HepG2 (cell line): Measurements from ENCODE around the gene PFDN1. TPM values are rescaled to one million over a fixed set of nuclear protein-coding genes. Genes with fewer than 3 reads are reported as not detected.

Experiments used
- AGO2 ChIP-seq: fragments of 200-400 bp; formaldehyde crosslinking; optimal IDR thresholded peaks from 2 replicates; pipeline ENCODE3; 2017; ENCODE audit warnings: mild to moderate bottlenecking, low read depth, low read length, moderate library complexity
- CBX2 ChIP-seq, 2 experiments: fragments of 200-600 bp in 1 of 2; sonication (generic); formaldehyde crosslinking in 1 of 2; IDR thresholded peaks; 2 replicates each; pipeline versions ENCODE4 v1.7.0 to v1.8.1; 2018 to 2022; ENCODE audit warnings: low read depth in 2 of 2, low read length in 1 of 2, mild to moderate bottlenecking in 1 of 2, missing genetic modification reagents in 1 of 2
- DNMT1 ChIP-seq: sonication (generic); formaldehyde crosslinking; IDR thresholded peaks from 2 replicates; pipeline ENCODE4 v1.5.1; 2020; ENCODE audit warnings: mild to moderate bottlenecking, missing genetic modification reagents
- ELF1 ChIP-seq: sonication (generic); formaldehyde crosslinking; IDR thresholded peaks from 2 replicates; pipeline ENCODE4 v1.4.0; 2020; ENCODE audit warnings: missing genetic modification reagents
- FOXM1 ChIP-seq: sonication (generic); formaldehyde crosslinking; IDR thresholded peaks from 2 replicates; pipeline ENCODE4 v1.5.0; 2020; ENCODE audit warnings: missing genetic modification reagents
- GTF3A ChIP-seq: sonication (generic); formaldehyde crosslinking; conservative IDR thresholded peaks from 2 replicates; pipeline ENCODE4 v1.4.0; 2020; ENCODE audit warnings: mild to moderate bottlenecking, missing genetic modification reagents
- ISX ChIP-seq: sonication (generic); formaldehyde crosslinking; conservative IDR thresholded peaks from 2 replicates; pipeline ENCODE4 v1.5.0; 2020; ENCODE audit warnings: missing genetic modification reagents
- KAT2B ChIP-seq: fragments of 150-350 bp; IDR thresholded peaks from 2 replicates; pipeline ENCODE4 v1.6.1; 2014; ENCODE audit warnings: low read depth, low read length, borderline replicate concordance
- MED8 ChIP-seq: sonication (generic); formaldehyde crosslinking; IDR thresholded peaks from 2 replicates; pipeline ENCODE4 v1.8.1; 2023; ENCODE audit warnings: mild to moderate bottlenecking, missing genetic modification reagents; ENCODE audit not compliant: insufficient replicate concordance
- NCOA1 ChIP-seq: sonication (generic); formaldehyde crosslinking; IDR thresholded peaks from 2 replicates; pipeline ENCODE4 v1.9.0; 2021; ENCODE audit warnings: missing genetic modification reagents
- NR3C1 ChIP-seq: sonication (generic); formaldehyde crosslinking; IDR thresholded peaks from 2 replicates; pipeline ENCODE4 v1.4.0; 2020; ENCODE audit warnings: missing genetic modification reagents
- PPARG ChIP-seq: conservative IDR thresholded peaks from 2 replicates; pipeline ENCODE4 v1.6.1; 2016; ENCODE audit warnings: missing biosample characterization, missing genetic modification reagents
- SALL2 ChIP-seq: sonication (generic); formaldehyde crosslinking; IDR thresholded peaks from 2 replicates; pipeline ENCODE4 v1.8.1; 2023; ENCODE audit warnings: mild to moderate bottlenecking, missing genetic modification reagents, inconsistent platforms
- STAG1 ChIP-seq: sonication (generic); formaldehyde crosslinking; IDR thresholded peaks from 2 replicates; pipeline ENCODE4 v1.4.0; 2020; ENCODE audit warnings: missing genetic modification reagents
- TAF15 ChIP-seq: fragments of 200-400 bp; formaldehyde crosslinking; IDR thresholded peaks from one replicate; pipeline ENCODE4 v1.6.1; 2018; ENCODE audit warnings: mild to moderate bottlenecking, low read depth, low read length; ENCODE audit not compliant: poor library complexity, severe bottlenecking
- TP53 ChIP-seq: sonication (generic); formaldehyde crosslinking; conservative IDR thresholded peaks from 2 replicates; pipeline ENCODE4 v1.4.0; 2020; ENCODE audit warnings: missing genetic modification reagents
- ZBTB7A ChIP-seq: sonication (generic); formaldehyde crosslinking; IDR thresholded peaks from 2 replicates; pipeline ENCODE4 v1.8.0; 2022; ENCODE audit warnings: mild to moderate bottlenecking, missing genetic modification reagents
- ZC3H4 ChIP-seq: sonication (generic); formaldehyde crosslinking; IDR thresholded peaks from 2 replicates; pipeline ENCODE4 v1.4.0; 2020; ENCODE audit warnings: missing genetic modification reagents, borderline replicate concordance
- ZNF235 ChIP-seq: sonication (generic); formaldehyde crosslinking; IDR thresholded peaks from 2 replicates; pipeline ENCODE4 v1.8.1; 2023; ENCODE audit warnings: mild to moderate bottlenecking, missing genetic modification reagents, borderline replicate concordance
- ZNF431 ChIP-seq: sonication (generic); formaldehyde crosslinking; IDR thresholded peaks from 2 replicates; pipeline ENCODE4 v1.9.0; 2022; ENCODE audit warnings: missing genetic modification reagents, low read depth, mild to moderate bottlenecking, borderline replicate concordance
- ZNF484 ChIP-seq: sonication (generic); formaldehyde crosslinking; IDR thresholded peaks from 2 replicates; pipeline ENCODE4 v1.5.1; 2020; ENCODE audit warnings: mild to moderate bottlenecking, low read depth, missing genetic modification reagents, borderline replicate concordance
- ZNF570 ChIP-seq: sonication (generic); formaldehyde crosslinking; IDR thresholded peaks from 2 replicates; pipeline ENCODE4 v1.4.0; 2020; ENCODE audit warnings: mild to moderate bottlenecking, missing genetic modification reagents, borderline replicate concordance
- polyA plus RNA-seq, 8 experiments: library from polyadenylated mRNA; depleted of rRNA in 3 of 8; stranded (reverse) in 7 of 8; unstranded in 1 of 8; fragments of >200 nt; fragmentation: Illumina TruSeq in 4 of 8; extraction: Trizol in 4 of 8; gene quantifications; 2 replicates each; pipeline versions ENCODE4 v1.2.1 to v1.2.3, GENCODE V29; 2011 to 2016; ENCODE audit warnings: low read depth in 4 of 8, missing spikeins in 1 of 8, mixed read lengths in 1 of 8; ENCODE audit not compliant: insufficient read depth in 1 of 8
- total RNA-seq, 5 experiments: library from RNA; depleted of rRNA; stranded (reverse); fragments of >200 nt; fragmentation: Illumina TruSeq; extraction: Trizol; gene quantifications; 2 replicates each; pipeline ENCODE4 v1.2.3, GENCODE V29; 2016; ENCODE audit warnings: low read depth in 1 of 5
- TF ChIP-seq, protein P1 (sequence below): IDR thresholded peaks from 2 replicates; pipeline ENCODE4 v1.6.1; 2016; ENCODE audit warnings: missing biosample characterization, missing genetic modification reagents, low read depth
- TF ChIP-seq, protein P2 (sequence below): sonication (generic); formaldehyde crosslinking; IDR thresholded peaks from 2 replicates; pipeline ENCODE4 v1.8.0; 2022; ENCODE audit warnings: low read depth, missing genetic modification reagents
- TF ChIP-seq, protein P3 (sequence below): sonication (generic); formaldehyde crosslinking; conservative IDR thresholded peaks from 2 replicates; pipeline ENCODE4 v1.4.0; 2020; ENCODE audit warnings: missing genetic modification reagents
- TF ChIP-seq, protein P4 (sequence below): IDR thresholded peaks from 2 replicates; pipeline ENCODE4 v1.6.1; 2012; ENCODE audit warnings: inconsistent platforms
- TF ChIP-seq, protein P5 (sequence below): sonication (generic); IDR thresholded peaks from 2 replicates; pipeline ENCODE4 v1.6.1; 2016; ENCODE audit warnings: low read depth, borderline replicate concordance

Gene PFDN1
- total and polyA plus RNA-seq, 2 of the 13 experiments (the other 11 are each of a cell fraction or from before 2014, with no cell fraction given) = 67.2 to 70.8 TPM

DNA sequence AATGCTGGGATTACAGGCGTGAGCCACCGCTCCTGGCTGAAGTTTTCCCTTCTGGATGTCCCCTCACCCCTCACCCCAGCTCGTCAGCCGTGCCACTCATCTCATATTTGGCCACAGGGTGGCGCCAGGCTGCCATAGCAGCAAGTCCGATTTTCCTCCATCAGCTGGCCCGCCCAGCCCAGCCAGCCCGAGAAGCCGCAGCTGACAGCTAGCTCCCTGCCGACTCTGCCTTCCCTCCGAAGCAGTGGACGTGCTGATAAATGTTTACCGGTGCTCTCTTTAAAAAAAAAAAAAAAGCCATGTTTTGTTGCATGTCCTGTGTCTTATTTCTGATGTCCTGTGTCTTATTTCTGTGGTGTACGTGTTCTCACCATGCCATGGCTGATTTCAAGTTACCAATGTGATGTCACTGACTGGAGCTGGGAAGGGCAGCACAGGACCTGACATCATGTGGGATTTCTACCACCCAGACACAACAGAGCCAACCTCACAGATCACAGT lies 58.3 kb downstream of the PFDN1 start (continued):
- TF ChIP-seq CBX2 (IDR thresholded peaks at IDR 0.05; ENCODE audit: low read depth, low read length) (no peak), CBX2 (CRISPR knock-in tag; IDR thresholded peaks at IDR 0.05; ENCODE audit: low read depth) (no peak), ZNF484 (no peak), PPARG (CRISPR knock-in tag) (0 out of 2 replicates have a peak, but pooled peaks have one; percentile 28), MED8 (CRISPR knock-in tag) (no peak), NR3C1 (no peak), DNMT1 (CRISPR knock-in tag) (no peak), GTF3A (CRISPR knock-in tag) (no peak), FOXM1 (CRISPR knock-in tag) (no peak), ZNF235 (CRISPR knock-in tag) (no peak), STAG1 (CRISPR knock-in tag) (peak; percentile 96), ZC3H4 (CRISPR knock-in tag) (no peak), ISX (CRISPR knock-in tag) (no peak), KAT2B (no peak), AGO2 (peak; percentile 48), TAF15 (no peak), ZNF431 (CRISPR knock-in tag) (no peak), ELF1 (CRISPR knock-in tag) (no peak), ZBTB7A (CRISPR knock-in tag) (no peak), SALL2 (CRISPR knock-in tag) (no peak), TP53 (CRISPR knock-in tag) (no peak), NCOA1 (CRISPR knock-in tag) (no peak), ZNF570 (no peak)
- TF ChIP-seq, protein P1, sequence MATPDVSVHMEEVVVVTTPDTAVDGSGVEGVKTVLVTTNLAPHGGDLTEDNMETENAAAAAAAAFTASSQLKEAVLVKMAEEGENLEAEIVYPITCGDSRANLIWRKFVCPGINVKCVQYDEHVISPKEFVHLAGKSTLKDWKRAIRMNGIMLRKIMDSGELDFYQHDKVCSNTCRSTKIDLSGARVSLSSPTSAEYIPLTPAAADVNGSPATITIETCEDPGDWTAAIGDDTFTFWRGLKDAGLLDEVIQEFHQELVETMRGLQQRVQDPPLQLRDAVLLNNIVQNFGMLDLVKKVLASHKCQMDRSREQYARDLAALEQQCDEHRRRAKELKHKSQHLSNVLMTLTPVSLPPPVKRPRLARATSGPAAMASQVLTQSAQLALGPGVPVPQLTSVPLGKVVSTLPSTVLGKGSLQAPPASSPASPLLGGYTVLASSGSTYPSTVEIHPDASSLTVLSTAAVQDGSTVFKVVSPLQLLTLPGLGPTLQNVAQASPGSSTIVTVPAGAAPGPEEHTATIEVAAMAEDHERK (CRISPR knock-in tag) = no peak
- TF ChIP-seq, protein P2, sequence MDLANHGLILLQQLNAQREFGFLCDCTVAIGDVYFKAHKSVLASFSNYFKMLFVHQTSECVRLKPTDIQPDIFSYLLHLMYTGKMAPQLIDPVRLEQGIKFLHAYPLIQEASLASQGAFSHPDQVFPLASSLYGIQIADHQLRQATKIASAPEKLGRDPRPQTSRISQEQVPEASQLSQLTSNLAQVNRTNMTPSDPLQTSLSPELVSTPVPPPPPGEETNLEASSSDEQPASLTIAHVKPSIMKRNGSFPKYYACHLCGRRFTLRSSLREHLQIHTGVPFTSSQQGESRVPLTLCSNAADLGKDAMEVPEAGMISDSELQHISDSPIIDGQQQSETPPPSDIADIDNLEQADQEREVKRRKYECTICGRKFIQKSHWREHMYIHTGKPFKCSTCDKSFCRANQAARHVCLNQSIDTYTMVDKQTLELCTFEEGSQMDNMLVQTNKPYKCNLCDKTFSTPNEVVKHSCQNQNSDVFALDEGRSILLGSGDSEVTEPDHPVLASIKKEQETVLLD (CRISPR knock-in tag) = no peak
- TF ChIP-seq, protein P3, sequence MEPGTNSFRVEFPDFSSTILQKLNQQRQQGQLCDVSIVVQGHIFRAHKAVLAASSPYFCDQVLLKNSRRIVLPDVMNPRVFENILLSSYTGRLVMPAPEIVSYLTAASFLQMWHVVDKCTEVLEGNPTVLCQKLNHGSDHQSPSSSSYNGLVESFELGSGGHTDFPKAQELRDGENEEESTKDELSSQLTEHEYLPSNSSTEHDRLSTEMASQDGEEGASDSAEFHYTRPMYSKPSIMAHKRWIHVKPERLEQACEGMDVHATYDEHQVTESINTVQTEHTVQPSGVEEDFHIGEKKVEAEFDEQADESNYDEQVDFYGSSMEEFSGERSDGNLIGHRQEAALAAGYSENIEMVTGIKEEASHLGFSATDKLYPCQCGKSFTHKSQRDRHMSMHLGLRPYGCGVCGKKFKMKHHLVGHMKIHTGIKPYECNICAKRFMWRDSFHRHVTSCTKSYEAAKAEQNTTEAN (CRISPR knock-in tag) = no peak
- TF ChIP-seq, protein P4, sequence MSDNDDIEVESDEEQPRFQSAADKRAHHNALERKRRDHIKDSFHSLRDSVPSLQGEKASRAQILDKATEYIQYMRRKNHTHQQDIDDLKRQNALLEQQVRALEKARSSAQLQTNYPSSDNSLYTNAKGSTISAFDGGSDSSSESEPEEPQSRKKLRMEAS = peak; percentile 36; the same call in 1 of the 2 replicates
- TF ChIP-seq, protein P5, sequence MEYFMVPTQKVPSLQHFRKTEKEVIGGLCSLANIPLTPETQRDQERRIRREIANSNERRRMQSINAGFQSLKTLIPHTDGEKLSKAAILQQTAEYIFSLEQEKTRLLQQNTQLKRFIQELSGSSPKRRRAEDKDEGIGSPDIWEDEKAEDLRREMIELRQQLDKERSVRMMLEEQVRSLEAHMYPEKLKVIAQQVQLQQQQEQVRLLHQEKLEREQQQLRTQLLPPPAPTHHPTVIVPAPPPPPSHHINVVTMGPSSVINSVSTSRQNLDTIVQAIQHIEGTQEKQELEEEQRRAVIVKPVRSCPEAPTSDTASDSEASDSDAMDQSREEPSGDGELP = peak; percentile 93
